T-helper 2 cell treated with Interferon-gamma antibody and Interleukin-4, amounts not matched to agents 5 μg/mL and 100 μg/mL, for 36 hours (primary cell): ENCODE measurements around the gene SLC30A4.

Experiments
- DNase-seq: peaks from one replicate; pipeline ENCODE4 v3.0.0; 2021; ENCODE audit warnings: low spot score
- H3K27ac Mint-ChIP-seq: one replicate; pipeline ENCODE4 v1.8.0; 2021; ENCODE audit warnings: mild to moderate bottlenecking, mixed read lengths
- H3K27me3 Mint-ChIP-seq: one replicate; pipeline ENCODE4 v1.8.0; 2021; ENCODE audit warnings: low read depth, mixed read lengths
- H3K36me3 Mint-ChIP-seq: one replicate; pipeline ENCODE4 v1.8.0; 2021; ENCODE audit warnings: low read depth, mixed read lengths
- H3K4me1 Mint-ChIP-seq: one replicate; pipeline ENCODE4 v1.8.0; 2021; ENCODE audit warnings: low read depth, mixed read lengths
- H3K4me3 Mint-ChIP-seq: one replicate; pipeline ENCODE4 v1.8.0; 2022; ENCODE audit warnings: mild to moderate bottlenecking, moderate library complexity, mixed read lengths
- H3K9me3 Mint-ChIP-seq: one replicate; pipeline ENCODE4 v1.8.0; 2021; ENCODE audit warnings: mixed read lengths

Gene SLC30A4

DNA sequence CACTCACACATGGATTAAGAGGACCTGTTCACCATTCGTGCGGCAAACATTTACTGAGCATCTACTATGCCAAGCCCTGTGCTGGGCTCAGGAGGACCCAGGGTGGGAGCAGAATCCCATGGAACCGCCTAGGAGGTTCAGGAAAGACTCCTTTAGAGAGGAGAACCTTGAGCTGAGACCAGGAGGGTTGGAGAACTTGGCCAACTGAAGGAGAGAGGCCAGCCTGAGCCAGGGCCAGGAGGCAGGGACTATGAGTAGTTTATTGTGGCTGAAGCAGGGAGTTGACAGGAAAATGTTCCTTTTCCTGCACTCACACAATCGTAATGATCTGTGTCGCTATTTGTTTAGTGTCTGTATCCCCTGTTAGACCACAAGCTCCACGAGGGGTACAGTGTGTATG is 71.3 kb downstream of the SLC30A4 start:
- Mint-ChIP-seq H3K27ac (no peak overlapping the region), H3K36me3 (no peaks in the 10 kb centered on the region), H3K4me3 (no peak overlapping the region), H3K9me3 (no peaks in the 10 kb centered on the region), H3K4me1 (peaks cover 25% of the 10 kb centered on the region), H3K27me3 (peaks cover 2% of the 10 kb centered on the region)
- no peak for DNase-seq

- Mint-ChIP-seq H3K9me3 (no peaks in the 10 kb centered on the region), H3K27me3 (peaks cover 2% of the 10 kb centered on the region), H3K27ac (no peak overlapping the region)
Observed at GRCh38 chr15:45449916-45450867, 72.4 kb downstream of the SLC30A4 start.

GRCh38 chr15:45449395-45449794 is 73.2 kb downstream of the SLC30A4 start:
- Mint-ChIP-seq H3K27ac (no peak overlapping the region), H3K27me3 (peaks cover 3% of the 10 kb centered on the region), H3K36me3 (no peaks in the 10 kb centered on the region), H3K4me1 (peaks cover 12% of the 10 kb centered on the region), H3K9me3 (no peaks in the 10 kb centered on the region), H3K4me3 (no peak overlapping the region)
- no peak for DNase-seq

More at GRCh38 chr15:45449916-45450867, 72.4 kb downstream of the SLC30A4 start:
- no peak overlapping the region for H3K4me3 Mint-ChIP-seq
- peaks cover 19% of the 10 kb centered on the region for H3K4me1 Mint-ChIP-seq
- no peak for DNase-seq
- H3K36me3 Mint-ChIP-seq, result no peaks in the 10 kb centered on the region

DNA sequence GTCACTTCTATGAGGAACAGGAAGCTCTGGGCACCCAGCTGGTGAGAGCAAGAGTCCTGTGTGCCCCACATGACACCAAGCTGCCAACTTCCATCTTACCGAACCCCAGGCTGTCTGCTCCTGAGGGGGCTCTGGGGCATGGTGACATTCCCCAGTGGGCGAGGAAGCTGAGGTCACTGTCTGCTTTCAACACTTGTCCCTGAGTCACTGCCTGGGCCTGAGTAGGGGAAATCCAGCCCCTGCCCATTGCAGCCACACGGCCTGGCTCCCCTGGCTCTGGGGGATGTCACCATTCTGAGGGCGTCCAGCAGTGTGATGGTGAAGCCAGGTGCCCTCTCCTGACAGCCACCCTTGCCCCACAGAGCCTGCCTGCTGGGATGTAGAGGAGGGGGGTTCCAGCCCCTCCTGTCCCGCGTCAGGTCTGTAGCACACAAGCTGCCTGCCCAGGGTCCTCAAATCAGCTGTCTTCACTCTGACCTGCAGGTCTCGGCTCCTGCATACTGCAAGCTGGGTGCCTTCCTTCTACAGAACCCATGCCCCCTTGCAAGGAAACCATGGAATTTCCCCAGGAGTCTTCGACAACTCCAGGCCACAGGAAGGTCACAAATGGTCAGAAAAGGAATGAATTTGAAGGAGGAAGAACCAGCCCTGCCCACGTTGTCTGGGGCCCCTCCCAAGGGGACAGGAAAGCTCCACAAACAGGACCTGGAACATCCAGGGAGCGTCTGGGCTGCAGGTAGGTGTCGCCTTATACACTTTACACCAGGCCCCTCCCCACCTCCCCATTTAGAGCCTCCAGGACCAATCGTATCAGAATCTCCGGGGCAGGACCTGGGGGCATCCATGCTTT is 74.3 kb downstream of the SLC30A4 start:
- Mint-ChIP-seq H3K27ac (no peak overlapping the region), H3K36me3 (no peaks in the 10 kb centered on the region), H3K4me3 (no peak overlapping the region), H3K9me3 (no peaks in the 10 kb centered on the region), H3K27me3 (peaks cover 3% of the 10 kb centered on the region), H3K4me1 (peaks cover 5% of the 10 kb centered on the region)
- DNase-seq, result no peak

GRCh38 chr15:45443645-45444044 is 78.9 kb downstream of the SLC30A4 start:
- H3K36me3 Mint-ChIP-seq, result no peaks in the 10 kb centered on the region
- H3K9me3 Mint-ChIP-seq, result no peaks in the 10 kb centered on the region
- H3K4me1 Mint-ChIP-seq, result no peaks in the 10 kb centered on the region
- H3K27me3 Mint-ChIP-seq, result peaks cover 7% of the 10 kb centered on the region
- H3K27ac Mint-ChIP-seq, result no peak overlapping the region
- H3K4me3 Mint-ChIP-seq, result no peak overlapping the region
- DNase-seq, result no peak

DNA sequence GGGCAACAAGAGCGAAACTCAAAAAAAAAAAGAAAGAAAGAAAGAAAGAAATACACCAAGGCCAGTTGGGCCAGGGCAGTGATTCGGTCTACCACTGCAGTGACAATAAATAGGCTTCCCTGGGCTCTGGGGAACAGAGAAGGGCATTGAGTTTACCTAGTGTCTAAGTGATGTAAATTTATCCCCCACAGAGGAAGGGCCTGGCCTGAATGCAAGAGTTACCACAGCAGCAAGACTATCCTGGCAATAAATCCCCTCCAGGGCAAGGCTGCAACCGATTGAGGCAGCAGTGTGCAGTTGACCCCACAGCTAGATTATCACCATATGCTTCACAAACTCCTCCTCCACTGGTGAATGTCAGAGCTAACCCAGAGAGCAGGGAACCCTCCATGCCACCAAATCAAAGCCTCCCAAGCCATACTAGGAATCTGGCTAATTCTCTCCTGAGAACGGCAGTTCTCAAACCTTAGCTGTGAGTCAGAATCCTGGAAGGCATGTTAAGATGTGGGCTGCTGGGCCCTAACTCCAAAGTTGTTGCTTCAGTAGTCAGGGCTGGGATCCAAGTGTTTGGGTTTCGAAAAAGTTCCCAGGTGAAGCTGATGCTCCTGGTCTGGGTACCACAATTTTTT is 79.9 kb downstream of the SLC30A4 start:
- no peaks in the 10 kb centered on the region for H3K9me3 Mint-ChIP-seq
- no peak overlapping the region for H3K27ac Mint-ChIP-seq
- no peaks in the 10 kb centered on the region for H3K4me1 Mint-ChIP-seq
- no peaks in the 10 kb centered on the region for H3K36me3 Mint-ChIP-seq
- no peak overlapping the region for H3K4me3 Mint-ChIP-seq
- peaks cover 7% of the 10 kb centered on the region for H3K27me3 Mint-ChIP-seq
- DNase-seq, result no peak

DNA sequence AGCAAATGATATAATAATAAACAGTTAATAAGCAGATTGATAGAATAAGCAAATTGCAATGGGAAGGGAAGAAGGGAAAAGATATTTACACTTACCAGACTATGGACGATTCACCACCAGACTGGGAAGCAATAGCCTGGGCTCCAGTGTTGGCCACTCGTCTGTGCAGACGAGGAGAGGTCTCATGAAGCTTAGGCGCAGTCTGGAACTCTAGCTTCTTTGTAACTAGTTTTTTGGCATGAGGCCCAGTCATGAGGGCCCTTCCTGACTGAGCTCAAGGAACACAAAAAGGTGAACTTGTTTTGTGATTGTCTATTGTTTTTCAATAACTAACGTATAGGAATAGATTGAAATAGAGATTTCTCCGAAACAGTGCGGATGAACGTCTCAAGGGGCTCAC is 80.9 kb downstream of the SLC30A4 start:
- H3K9me3 Mint-ChIP-seq, result no peaks in the 10 kb centered on the region
- no peak overlapping the region for H3K4me3 Mint-ChIP-seq
- no peak for DNase-seq
- H3K36me3 Mint-ChIP-seq, result no peaks in the 10 kb centered on the region
- peaks cover 10% of the 10 kb centered on the region for H3K27me3 Mint-ChIP-seq
- H3K27ac Mint-ChIP-seq, result no peak overlapping the region
- H3K4me1 Mint-ChIP-seq, result no peaks in the 10 kb centered on the region

- H3K4me1 Mint-ChIP-seq, result no peaks in the 10 kb centered on the region
- no peaks in the 10 kb centered on the region for H3K9me3 Mint-ChIP-seq
- DNase-seq, result no peak
- H3K4me3 Mint-ChIP-seq, result no peak overlapping the region
- H3K27ac Mint-ChIP-seq, result no peak overlapping the region
- H3K36me3 Mint-ChIP-seq, result no peaks in the 10 kb centered on the region
- H3K27me3 Mint-ChIP-seq, result peaks cover 10% of the 10 kb centered on the region
Observed at GRCh38 chr15:45441036-45441435, 81.5 kb downstream of the SLC30A4 start.

DNA sequence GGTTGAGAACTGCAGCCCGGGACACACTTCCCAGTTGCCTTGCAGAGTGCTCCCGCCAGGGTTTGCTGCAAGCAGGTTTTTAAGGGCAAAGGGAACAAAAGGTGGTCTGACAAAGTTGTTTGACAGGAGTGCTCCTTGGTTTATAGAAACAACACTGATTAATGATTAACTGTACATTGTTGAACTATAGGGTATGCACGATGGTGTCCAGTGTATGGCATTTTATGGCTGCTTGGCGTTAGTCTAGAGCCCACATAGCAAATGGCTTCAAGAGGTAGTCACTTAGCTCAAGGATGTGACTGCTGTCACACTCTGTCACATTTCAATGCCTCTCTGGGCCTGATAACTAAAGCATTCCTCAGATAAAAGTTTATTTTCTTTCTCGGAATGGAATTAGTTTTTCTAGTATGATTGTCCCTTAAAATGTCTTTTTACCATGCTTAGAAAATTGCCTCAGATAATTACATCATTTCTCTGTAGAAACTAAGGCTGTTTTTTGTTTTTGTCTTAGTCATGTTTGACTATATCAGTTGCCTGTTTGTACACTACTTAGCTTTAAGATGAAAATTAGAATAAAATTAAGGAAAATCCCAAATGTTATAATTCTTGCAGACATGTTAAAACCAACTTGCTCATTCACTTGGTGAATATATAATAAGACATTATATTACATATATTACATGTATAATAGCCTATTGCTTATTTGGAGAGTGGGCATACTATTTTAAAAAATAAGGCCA is 82.9 kb downstream of the SLC30A4 start:
- no peak for DNase-seq
- H3K4me1 Mint-ChIP-seq, result no peaks in the 10 kb centered on the region

DNA sequence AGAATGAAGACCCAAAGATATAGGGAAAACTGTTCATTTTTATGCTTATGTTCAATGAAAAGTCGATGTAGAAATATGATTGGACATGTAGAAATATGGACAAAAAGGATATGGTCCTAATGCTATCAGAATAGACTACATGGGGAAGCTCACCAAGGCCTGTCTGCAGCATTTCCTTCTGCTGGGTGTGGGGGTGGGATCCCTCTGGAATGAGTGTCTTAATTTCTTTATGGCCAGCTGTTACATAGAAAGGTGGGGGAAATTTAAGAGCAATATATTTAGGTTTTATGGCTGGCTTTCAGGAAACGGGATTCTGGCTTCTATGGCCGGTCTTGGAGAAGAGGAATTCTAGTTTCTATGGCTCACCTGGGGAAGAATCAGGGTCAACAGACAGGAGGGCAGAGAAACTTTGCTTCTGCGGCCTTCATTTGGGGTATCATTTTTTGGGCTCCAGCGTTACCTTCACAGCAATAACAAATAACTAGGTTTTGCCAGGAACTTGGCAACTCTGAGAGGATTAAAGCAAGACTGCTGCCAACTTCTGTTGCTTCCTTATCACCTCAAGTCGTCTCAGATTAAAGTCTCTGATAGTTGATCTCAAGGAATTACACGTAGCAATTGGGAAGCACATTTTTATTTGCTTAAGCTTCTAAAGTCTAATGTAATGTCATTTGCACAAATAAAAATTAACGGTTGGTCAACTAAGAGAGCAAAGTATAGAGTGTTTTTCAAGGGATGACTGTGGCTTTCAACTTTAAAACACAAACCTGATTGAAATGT is 87.2 kb downstream of the SLC30A4 start:
- H3K27me3 Mint-ChIP-seq, result peaks cover 41% of the 10 kb centered on the region
- no peaks in the 10 kb centered on the region for H3K4me1 Mint-ChIP-seq
- H3K36me3 Mint-ChIP-seq, result no peaks in the 10 kb centered on the region
- no peak overlapping the region for H3K27ac Mint-ChIP-seq
- no peak for DNase-seq
- H3K4me3 Mint-ChIP-seq, result no peak overlapping the region
- no peaks in the 10 kb centered on the region for H3K9me3 Mint-ChIP-seq

More for the DNA sequence above, 82.9 kb downstream of the SLC30A4 start:
- Mint-ChIP-seq H3K9me3 (no peaks in the 10 kb centered on the region), H3K27ac (no peak overlapping the region), H3K4me3 (no peak overlapping the region), H3K36me3 (no peaks in the 10 kb centered on the region), H3K27me3 (peaks cover 15% of the 10 kb centered on the region)

GRCh38 chr15:45434078-45434567 is 88.4 kb downstream of the SLC30A4 start:
- Mint-ChIP-seq H3K27me3 (peaks cover 41% of the 10 kb centered on the region), H3K4me3 (no peak overlapping the region), H3K27ac (no peak overlapping the region), H3K4me1 (peaks cover 3% of the 10 kb centered on the region), H3K9me3 (no peaks in the 10 kb centered on the region), H3K36me3 (no peaks in the 10 kb centered on the region)
- DNase-seq, result no peak

DNA sequence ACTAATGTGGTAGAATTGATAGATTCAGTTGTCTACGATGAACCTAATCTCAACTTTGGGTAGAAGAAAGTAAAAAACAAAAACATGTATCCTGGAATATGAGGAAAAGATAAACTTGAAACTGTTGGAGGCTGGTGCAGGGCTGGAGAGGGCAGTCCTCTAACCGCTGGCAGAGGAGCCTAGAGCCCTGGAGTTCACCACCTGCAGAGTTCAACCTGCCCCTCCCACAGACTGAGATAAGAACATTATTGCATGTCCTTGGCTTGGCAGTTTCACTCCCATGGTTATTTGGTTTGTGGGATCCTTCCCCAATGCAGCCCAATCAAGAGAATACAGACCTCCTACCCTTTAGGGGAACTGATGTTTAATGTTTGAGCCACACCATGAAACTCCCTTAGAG is 91.0 kb downstream of the SLC30A4 start:
- Mint-ChIP-seq H3K36me3 (no peaks in the 10 kb centered on the region), H3K27ac (no peak overlapping the region)

More for the DNA sequence above, 91.0 kb downstream of the SLC30A4 start:
- no peaks in the 10 kb centered on the region for H3K9me3 Mint-ChIP-seq
- peaks cover 41% of the 10 kb centered on the region for H3K27me3 Mint-ChIP-seq
- no peak for DNase-seq
- no peak overlapping the region for H3K4me3 Mint-ChIP-seq
- peaks cover 3% of the 10 kb centered on the region for H3K4me1 Mint-ChIP-seq
